COLO668 (cell line): ENCODE data around the gene RHOU.
"Not testable (repeated sequence)": the region's sequence is repeated elsewhere in the genome, so short reads cannot be mapped to it uniquely, and the experiment has no call there.

Source experiments
- DNase-seq: peaks from one replicate; lab custom pipeline; 2025; ENCODE audit not compliant: unreplicated experiment; lab: John Stamatoyannopoulos, UW

RHOU gene

DNA sequence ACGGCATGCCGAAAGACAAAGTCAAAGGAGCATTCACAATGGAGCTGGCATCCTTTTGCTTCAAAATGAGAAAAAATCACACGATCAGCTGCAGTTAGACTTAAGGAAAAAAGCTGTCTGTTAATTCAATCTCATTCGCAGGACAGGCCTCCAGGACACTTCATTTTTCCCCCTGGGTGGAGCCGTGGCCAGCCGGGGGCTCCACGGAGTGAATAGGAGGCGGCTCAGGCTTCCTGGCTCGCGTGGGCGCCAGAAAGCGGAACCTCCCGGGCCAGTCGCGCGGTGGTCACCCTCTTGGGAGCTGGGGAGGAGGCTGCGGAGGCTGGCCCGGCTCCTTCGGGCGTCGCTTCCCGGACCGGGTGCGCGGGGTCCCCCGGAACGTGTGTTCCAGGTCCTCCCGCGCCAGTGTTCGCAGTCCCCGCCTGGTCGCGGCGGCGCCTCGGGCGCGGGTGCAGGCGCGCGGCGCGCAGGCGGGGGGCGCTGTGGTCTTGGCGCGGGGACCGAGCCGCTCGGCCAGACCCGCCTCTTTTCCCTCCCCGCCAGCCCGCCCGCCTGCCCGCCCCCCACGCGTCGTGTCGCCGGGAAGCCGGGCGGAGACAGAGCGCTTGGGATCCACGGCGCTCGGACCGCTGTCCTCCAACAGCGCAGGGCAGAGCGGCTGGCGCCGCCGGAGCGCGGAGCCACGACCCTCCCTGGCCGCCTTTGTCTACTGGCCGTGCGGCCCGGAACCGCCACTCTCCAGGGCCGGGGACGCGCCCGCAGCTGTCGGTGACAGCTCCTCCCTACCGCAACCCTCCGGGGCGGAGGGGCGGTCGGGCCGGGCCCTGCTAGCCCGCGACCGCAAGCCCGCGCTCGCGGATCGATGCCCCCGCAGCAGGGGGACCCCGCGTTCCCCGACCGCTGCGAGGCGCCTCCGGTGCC is at the start of gene RHOU:
RHOU (plus strand) TSS at position 599 of the 921 bp plus-strand sequence; CDS start at position 863, 264 bp downstream.
- DNase-seq, result peak; percentile 89

DNA sequence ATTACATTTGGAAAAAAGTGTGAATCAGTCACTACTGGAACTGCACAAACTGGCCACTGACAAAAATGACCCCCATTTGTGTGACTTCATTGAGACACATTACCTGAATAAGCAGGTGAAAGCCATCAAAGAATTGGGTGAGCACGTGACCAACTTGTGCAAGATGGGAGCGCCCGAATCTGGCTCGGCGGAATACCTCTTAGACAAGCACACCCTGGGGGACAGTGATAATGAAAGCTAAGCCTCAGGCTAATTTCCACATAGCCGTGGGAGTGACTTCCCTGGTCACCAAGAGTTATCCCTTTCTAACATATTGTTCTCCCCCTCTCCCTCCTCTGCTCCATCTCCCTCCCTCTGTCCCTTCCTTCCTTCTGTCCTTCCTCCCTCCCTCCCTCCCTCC is 47.7 kb upstream of the RHOU start:
- DNase-seq, result no peak

DNA sequence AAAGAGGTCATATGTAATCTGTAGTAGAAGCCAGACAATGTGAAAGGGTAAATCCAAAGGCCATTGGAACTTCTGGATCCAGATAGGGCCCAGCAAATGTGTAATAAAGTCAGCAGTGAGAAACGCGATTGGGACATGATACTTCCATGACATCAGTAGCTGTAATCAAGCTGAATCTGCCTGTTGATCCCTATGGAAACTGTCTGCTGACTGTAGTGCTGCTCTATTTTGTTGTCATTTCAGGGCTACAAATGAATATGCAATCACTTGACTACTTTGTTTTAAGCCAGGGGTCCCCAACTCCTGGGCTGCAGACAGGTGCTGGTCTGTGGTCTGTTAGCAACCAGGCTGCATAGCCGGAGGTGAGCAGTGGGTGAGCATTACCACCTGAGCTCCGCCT is 46.0 kb upstream of the RHOU start:
- DNase-seq, result no peak

DNA sequence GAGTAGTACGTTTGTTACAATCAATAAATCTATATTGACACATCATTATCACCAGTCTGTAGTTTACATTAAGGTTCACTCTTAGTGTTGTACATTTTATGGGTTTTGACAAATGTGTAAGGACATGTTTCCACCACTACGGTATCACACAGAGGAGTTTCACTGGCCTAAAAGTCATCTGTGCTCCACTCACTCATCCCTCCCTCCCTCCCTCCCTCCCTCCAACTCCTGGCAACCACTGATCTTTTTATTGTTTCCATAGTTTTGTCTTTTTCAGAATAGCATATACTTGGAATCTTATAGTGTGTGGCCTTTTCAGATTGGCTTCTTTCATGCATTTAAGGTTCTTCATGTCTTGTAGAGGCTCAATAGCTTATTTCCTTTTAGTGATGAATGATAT is 44.1 kb upstream of the RHOU start:
- no peak for DNase-seq

DNA sequence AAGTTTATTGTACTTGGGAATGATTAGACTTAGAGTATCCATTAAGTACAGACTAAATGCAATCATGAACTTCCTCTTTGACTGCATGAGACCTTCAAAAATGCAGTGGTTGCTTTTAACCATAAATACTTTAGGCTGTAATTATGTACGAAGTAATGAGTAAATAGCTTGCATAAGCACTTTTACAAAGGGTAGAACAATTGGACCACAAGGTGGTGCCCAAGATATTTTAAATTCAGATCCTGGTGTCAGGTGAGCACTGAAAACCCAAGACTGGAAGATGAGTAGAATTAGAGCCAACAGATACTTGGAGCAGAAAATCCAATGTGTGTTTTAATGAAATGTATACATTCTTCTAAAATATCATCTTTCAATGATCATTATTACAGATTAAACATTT is 43.4 kb upstream of the RHOU start:
- peak; percentile 34 for DNase-seq

DNA sequence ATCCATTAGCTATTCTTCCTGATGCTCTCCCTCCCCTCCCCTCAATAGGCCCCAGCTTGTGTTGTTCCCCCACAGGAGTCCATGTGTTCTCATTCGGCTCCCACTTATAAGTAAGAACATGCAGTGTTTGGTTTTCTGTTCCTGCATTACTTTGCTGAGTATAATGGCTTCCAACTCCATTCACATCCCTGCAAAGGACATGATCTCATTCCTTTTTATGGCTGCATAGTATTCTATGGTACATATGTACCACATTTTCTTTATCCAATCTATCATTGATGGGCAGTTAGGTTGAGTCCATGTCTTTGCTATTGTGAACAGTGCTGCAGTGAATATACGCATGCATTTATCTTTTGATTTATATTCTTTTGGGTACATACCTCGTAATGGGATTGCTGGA is 40.8 kb upstream of the RHOU start:
- DNase-seq, result not testable (repeated sequence)

DNA sequence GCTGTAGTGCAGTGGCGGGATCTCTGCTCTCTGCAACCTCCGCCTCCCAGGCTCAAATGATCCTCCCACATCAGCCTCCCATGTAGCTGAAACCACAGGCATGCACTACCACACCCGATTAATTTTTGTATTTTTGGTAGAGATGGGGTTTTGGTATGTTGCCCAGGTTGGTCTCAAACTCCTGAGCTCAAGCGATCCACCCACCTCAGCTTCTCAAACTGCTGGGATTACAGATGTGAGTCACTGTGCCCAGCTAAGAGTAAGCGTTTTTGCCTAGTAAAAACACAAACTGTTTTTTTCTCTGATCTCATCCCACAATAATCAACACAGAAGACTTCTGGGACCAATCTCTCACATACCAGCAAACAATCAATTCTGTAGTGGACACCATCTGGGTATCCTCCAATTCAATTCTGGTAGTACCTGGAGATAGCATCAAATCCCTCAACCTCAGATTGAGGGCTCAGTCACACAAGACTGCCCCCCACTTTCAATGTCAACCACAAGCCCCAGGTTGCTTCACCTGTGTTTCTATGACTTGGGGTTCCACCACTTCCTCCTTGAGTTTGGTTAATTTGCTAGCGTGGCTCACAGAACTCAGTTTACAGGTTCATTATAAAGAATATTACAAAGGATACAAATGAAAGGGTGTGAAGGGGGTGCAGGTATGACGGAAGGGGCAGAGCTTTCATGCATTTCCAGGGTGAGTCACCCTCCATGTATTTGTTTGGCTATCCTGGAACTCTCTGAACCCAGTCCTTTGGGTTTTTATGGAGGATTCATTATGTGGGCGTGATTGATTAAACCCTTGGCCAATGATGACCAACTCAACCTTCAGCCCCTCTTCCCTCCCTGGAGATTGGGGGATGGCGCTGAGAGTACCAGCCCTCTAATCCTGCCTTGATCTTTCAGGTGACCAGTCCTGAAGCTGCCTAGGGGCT is 40.0 kb upstream of the RHOU start:
- DNase-seq, result no peak

DNA sequence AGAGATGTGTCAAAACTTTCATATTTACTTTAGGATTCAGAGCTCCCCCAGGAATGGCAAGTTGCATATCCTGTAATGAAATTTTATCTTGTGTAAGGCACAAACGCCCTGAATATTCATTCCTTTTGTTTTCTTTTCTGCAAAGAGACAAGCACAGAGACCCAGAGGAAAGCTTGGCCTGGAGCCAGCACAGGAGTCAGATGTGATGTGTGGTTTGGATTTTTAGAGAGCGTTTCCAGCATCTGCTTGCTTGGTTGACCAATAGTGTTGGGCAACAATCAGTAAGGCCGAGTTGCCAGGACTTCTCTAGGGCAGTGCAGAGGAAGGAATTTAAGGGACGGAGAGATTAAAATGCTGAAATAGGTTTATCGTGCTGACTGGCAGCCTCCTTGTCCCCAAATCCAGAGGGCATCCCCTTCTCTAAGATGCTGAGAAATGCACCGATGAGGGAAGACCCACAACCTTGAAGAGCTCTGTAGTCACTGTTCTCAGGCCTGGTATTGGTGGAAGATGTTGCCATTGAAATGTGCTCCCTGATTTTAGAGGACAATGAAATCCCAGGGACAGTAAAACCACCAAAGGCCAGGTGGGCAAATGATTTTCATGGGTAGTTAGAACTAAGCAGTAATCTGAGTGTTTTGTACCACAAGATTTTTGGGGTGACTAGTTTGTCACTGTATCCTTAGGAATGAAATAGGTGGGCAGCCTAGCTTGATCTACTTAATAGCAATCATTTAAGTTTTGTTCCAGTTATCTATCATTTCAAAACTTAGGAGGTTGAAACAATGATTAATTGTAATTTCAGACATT is 37.9 kb upstream of the RHOU start:
- DNase-seq, result peak; percentile 75

DNA sequence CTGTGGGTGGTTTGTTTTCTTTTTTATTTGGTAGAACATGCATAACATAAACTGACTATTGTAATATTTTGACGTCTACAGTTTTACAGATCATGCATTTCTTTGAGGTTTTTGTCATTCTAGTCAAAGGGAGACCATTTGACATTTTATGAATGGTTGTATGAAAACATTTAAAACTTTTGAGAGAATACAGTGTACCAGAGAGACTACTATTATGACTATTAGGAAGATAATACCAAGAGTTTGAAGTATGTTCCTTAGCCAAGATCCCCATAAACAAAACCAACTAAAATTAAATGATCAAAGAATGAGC is 37.3 kb upstream of the RHOU start:
- DNase-seq, result no peak

DNA sequence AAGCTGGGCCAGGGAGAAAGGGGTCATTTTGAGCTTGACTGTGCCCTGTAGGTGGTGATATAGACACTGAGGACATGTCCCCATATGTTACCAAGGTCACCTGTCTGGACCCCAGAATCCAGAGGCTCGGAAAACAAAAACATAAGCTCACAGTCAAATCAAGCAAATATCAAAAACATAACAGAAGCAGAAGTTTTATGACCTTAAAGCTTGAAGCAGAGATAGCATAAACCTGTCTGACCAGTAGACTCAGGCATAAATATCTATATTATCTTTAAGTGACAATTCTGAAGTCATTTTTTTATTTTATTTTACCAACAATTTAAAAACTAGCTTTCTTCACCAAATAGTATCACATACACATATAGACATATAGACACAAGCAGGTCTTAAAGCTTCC is 32.8 kb upstream of the RHOU start:
- DNase-seq, result no peak

DNA sequence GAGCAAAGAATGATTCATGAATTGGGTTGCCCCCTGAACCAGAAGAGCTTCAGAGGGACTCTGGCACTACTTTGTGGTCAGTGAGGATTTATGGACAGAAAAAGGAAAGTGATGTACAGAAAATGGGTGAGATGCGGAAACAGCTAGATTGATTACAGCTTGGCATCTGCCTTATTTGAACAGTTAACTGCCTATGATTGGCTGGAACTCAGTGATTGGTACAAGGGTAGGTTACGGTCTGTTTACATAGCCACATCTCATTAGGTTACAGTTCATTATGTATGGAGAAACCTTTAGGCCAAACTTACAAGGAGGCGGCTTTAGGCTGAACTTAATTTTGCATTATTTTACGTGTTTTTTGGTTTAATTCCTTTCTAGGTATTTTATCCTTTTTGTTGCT is 29.0 kb upstream of the RHOU start:
- no peak for DNase-seq

DNA sequence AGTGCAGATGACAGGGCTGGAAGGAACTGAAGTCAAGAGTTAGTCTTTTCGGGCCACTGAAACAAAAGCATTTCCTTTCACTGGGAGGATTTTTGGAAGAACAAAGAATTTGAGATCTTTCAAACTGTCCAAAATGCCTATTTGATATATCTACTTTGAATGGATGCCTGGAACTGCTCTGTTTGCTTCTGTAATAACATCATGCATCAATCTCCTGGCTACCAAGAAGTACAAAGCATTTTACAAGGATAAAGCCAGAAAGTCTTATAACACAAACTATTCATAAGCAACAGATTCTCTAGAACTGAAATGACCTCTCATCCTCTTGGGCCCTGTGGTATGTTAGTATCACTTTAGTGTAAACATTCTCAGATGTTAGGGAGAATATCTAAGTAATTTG is 18.2 kb upstream of the RHOU start:
- no peak for DNase-seq

DNA sequence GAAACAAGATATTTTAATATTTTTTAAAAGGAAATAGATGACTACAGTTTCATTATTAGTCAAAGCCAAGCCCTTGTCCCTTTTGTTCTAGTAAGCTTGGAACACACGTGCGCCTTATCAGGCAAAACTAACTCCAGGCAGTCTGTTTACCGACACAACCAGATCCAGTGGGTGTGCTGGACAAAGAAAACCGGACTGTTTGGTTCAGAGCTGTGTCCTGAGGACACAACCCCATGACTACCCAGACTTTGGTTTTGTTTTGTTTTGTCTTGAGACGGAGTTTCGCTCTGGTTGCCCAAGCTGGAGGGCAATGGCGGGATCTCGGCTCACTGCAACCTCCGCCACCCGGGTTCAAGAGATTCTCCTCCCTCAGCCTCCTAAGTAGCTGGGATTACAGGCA is 13.9 kb upstream of the RHOU start:
- DNase-seq, result no peak

DNA sequence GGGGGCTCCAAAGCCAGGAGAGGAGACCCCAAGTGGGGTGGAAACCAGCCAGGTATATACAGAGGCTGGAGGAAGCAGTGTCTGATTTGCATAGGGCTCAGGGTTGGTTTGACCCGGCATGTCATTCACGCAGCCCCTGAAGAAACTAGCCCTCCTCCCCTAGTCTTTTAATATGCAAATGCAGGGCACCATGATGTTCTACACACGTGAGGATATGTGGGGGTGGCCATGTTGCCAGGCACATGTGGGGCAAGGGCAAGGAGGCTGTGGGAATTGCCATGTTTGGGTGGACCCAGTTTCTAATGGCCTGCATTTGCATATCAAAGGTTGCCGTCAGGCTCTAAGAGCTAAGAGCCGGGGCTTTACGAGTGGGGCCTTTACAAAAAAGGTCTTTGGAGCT is 12.0 kb upstream of the RHOU start:
- no peak for DNase-seq

DNA sequence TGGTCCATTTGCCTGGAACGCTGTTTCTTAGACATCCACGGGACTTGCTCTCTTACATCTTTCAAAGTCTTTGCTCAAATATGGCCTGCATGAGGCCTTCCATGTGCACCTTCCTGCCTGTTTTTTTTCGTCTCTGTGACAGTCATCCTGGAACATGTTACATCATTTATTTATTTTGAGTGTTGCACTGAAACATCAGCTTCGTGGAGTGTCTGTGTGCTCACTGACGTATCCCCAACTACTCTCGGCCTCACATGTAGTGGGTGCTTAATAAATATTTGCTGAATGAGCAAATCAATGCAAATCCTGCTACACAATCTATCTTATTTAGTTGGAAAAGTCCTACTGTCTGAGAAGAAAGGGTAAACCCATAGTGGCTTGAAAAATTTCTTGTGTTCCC is 11.4 kb upstream of the RHOU start:
- DNase-seq, result no peak

DNA sequence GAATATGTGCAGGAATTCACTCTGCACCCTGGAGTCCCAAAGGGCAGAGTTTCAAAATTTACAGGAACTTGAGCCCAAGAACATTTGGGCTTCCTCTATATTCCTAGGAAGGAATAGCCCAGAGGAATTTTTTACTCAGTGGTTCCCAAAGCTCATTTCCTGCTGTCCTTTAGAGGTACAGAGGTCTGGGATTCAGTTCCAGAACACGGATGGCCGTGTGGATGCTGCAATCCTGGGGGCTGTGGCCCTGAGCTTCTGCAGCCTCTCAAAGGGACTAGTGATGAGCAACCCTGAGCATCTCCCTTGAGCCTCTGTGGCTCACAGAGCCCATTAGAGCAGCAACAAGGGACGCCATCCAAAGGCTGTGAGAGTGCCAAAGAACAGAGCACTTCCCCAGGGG is 10.1 kb upstream of the RHOU start:
- no peak for DNase-seq

DNA sequence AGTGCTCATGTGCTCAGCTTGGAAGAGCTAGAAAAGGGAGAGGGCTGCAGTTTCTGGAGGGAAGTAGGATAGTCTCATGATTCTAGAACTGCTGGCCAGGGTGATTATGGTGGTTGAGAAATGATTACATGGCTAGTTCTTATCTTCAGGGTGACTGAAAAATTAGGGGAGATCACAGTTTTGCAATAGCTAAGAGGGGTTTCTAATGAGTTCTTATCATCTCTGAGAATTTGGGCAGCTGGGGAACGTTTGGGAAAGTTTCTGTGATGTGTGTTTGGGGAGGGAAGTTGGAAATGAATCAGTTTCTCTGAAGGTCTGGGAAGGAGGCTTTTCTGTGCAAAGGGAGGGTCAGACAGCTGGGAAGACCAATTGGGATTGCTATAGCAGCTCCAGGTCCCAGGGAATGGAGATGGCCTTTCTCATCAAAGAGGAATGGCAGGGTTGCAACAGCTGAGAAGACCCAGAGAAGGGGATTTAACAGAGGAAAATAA is 7.6 kb upstream of the RHOU start:
- DNase-seq, result no peak

DNA sequence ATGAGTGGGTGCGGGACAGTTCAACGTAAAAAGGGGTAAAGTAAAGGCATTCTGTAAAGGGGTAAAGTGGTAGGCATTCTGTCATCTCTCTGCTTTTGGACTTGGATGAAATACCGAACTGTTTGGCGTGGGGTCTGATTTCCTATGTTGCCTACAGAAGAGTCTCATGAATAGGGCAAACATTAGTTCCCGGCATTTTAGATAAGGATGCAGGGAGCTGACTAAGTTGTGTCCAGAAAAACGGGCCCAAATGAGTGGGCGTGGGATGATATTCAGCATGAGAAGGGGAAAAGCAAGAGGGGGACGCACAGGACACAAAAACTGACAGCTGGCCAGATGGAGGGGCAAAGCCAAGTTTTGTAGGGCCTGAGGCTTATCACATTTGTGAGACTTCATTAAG is 2.9 kb upstream of the RHOU start:
- DNase-seq, result no peak

DNA sequence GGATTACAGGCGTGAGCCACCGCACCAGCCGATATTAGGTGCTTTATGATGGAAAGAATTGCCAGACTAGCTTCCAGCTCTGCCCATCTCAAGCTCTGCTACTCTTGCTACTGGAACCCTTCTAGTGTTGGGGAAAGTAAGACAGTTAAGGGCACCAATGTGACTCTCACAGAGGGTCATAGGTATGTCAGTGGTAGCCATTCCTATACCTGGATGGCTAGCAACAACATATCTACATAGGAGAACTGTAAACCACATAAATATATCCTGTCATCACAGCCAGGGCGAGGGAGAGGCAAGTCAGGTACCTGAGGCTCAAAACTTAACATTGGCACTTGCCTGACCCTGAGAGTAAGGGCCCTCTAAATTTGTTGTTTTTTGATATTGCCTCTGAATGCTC is 1.7 kb upstream of the RHOU start:
- DNase-seq, result no peak

DNA sequence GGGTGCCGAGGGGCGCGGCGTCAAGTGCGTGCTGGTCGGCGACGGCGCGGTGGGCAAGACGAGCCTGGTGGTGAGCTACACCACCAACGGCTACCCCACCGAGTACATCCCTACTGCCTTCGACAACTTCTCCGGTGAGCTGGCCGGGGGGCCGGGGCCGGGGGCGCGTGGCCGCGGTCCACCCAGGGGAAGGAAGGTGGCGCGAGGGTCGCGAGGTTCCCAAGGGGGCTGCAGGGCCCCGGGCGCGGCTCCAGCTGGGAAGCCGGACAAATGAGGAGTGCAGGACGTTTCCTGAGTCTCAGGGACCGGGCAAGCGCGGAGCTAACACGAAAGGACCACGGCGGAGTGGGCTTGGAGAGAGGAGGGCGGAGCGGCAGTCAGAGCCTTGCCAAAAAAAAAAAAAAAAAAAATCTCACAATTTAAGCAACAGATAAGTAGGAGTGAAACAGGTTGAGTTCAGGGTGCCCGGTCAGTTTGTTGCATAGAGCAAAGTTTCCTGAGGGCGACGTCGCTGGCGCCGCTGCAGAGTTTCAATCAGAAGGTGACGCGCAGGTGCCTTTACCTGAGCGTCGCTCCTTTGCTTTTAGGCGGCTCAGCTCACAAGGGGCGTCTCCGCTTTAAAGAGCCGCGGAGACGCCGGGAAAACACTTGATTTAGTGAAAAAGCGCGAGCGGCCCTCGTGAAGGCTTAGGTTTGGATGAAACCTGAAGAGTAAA is 750 bp downstream of the RHOU start:
- peak; percentile 73 for DNase-seq
